Heart left ventricle (tissue), 16 donors: ENCODE data around the gene TSPO2. TPM values are rescaled to one million over a fixed set of nuclear protein-coding genes. Genes with fewer than 3 reads are reported as not detected.

Experiments
- ATAC-seq, 4 donors: fragments of 200-7000 bp; cut with Tn5 transposase; one replicate each; pipeline ENCODE4 v1.9.1; 2020 to 2022; ENCODE audit warnings: moderate library complexity in 4 of 4, mild to moderate bottlenecking in 3 of 4, moderate number of reproducible peaks in 1 of 4
- DNase-seq, 5 donors: peaks; one replicate each; pipeline ENCODE4 v3.0.0-alpha.2; 2020
- H3K27ac ChIP-seq, 12 donors: fragments of 200-600 bp; sonication (generic) in 4 of 12; one replicate each; pipeline versions ENCODE4 v1.5.0 to v1.8.0; 2016 to 2022; ENCODE audit warnings: mild to moderate bottlenecking in 2 of 12
- H3K27me3 ChIP-seq, 9 donors: fragments of 200-600 bp; sonication (generic) in 2 of 9; one replicate each; pipeline versions ENCODE4 v1.5.1 to v1.8.0; 2016 to 2022; ENCODE audit warnings: mild to moderate bottlenecking in 3 of 9
- H3K36me3 ChIP-seq, 9 donors: fragments of 200-600 bp; sonication (generic) in 2 of 9; one replicate each; pipeline versions ENCODE4 v1.5.0 to v1.8.0; 2018 to 2022; ENCODE audit warnings: mild to moderate bottlenecking in 2 of 9
- H3K4me1 ChIP-seq, 12 donors: fragments of 200-600 bp; sonication (generic) in 4 of 12; one replicate each; pipeline versions ENCODE4 v1.5.0 to v1.8.0; 2016 to 2022; ENCODE audit warnings: mild to moderate bottlenecking in 3 of 12
- H3K4me3 ChIP-seq, 12 donors: fragments of 200-600 bp; sonication (generic) in 4 of 12; one replicate each; pipeline versions ENCODE4 v1.5.0 to v1.8.0; 2017 to 2022; ENCODE audit warnings: mild to moderate bottlenecking in 9 of 12, moderate library complexity in 4 of 12
- H3K9me3 ChIP-seq, 12 donors: fragments of 200-600 bp; sonication (generic) in 4 of 12; one replicate each; pipeline versions ENCODE4 v1.5.0 to v1.8.0; 2016 to 2022; ENCODE audit warnings: mild to moderate bottlenecking in 1 of 12
- CTCF ChIP-seq, 12 donors: fragments of 200-600 bp; sonication (generic) in 4 of 12; IDR thresholded peaks; one replicate each; pipeline versions ENCODE4 v1.5.0 to v1.8.0; 2018 to 2022; ENCODE audit warnings: antibody characterized with exemption in 12 of 12, mild to moderate bottlenecking in 5 of 12
- POLR2A ChIP-seq, 2 donors: fragments of 450-650 bp; IDR thresholded peaks; one replicate each; pipeline ENCODE4 v1.6.1; 2017; ENCODE audit warnings: antibody characterized with exemption in 2 of 2, mild to moderate bottlenecking in 2 of 2, moderate library complexity in 2 of 2
- WGBS, 4 donors: extraction: QIAGEN DNeasy Blood & Tissue Kit in 2 of 4; methylation state at CpG; one replicate each; pipeline versions ENCODE4 v1.1.5 to v1.1.7; 2013 to 2018; 5-methylcytosine and 5-hydroxymethylcytosine counted together
- intact Hi-C, 10 donors: fragments of 100-400 bp; cut with DNase I; formaldehyde crosslinking; loops; one replicate each; pipeline versions ENCODE4 v1.11.1 to v1.14.2; 2022
- polyA plus RNA-seq, 2 donors: library from polyadenylated mRNA; stranded (reverse); fragments of 200-250 nt; gene quantifications; one replicate each; pipeline ENCODE4 v1.2.3, GENCODE V29; 2013
- total RNA-seq, 9 donors: library from RNA; depleted of rRNA in 2 of 9; stranded (reverse); fragments of >200 nt in 2 of 9; fragmentation: NEBNext Ultra II Directional in 3 of 9; extraction: Animal tissue kit (Norgen Biotek cat#: 25700) in 3 of 9; gene quantifications; one replicate each; pipeline versions ENCODE4 v1.1.0 to v1.2.4, GENCODE V29; 2016 to 2023
- donor health status: ischemic (EF 13 %, LVEDD 7.1; RV severe dilation, severe dysfunction).
- donor health status: healthy with polysubstance abuse.
- donor health status: DM: no; HTN: yes; CAD: no.
- donor health status: DM: no; HTN: no; CAD: no.
- donor health status: ischemic (EF 25% LVEDD 6.9; RV normal size, moderate dysfunction).
- donor health status: ischemic (EF 25% LVEDD 5.7; RV mildly dilated, moderate dysfunction).
- donor health status: healthy.
- donor health status: DM: yes; HTN: yes; CAD: no.
- donor health status: ischemic (EF 35%, LVEDD 5.7; RV mildly dilated, moderate dysfunction).
- donor health status: nonischemic (EF 11% LVEDD 7.7; RV severe dilation, severe dysfunction).
- donor health status: DM: yes; HTN: yes; CAD: no.
- donor health status: PGD.
- donor health status: ischemic (EF 29% LVEDD 5.4; RV normal size, mild dysfunction).
- donor health status: nonischemic (EF 23%, LVEDD 6.1; RV moderate dilation, normal function).

Gene TSPO2
- total and polyA plus RNA-seq, 11 donors, result not detected

GRCh38 chr6:41083072-41083471 lies 40.8 kb downstream of the TSPO2 start:
- no peak overlapping the region for H3K4me3 ChIP-seq
- TF ChIP-seq CTCF (IDR thresholded peaks at IDR 0.05) (no peak), POLR2A (IDR thresholded peaks at IDR 0.05) (no peak)
- peaks cover 0 to 97% (median 88%) of the 10 kb centered on the region in 9 donors for H3K36me3 ChIP-seq
- ATAC-seq (no peak), DNase-seq (no peak)
- H3K4me1 ChIP-seq, result peaks cover 0 to 17% (median 0%) of the 10 kb centered on the region in 12 donors
- H3K27ac ChIP-seq, result no peak overlapping the region
- no peaks in the 10 kb centered on the region for H3K9me3 ChIP-seq
- intact Hi-C loops, result no loop called here
- no peaks in the 10 kb centered on the region for H3K27me3 ChIP-seq

GRCh38 chr6:41085182-41085581 lies 42.9 kb downstream of the TSPO2 start:
- intact Hi-C loops, result no loop called here
- H3K36me3 ChIP-seq, result peaks cover 0 to 97% (median 91%) of the 10 kb centered on the region in 9 donors
- no peaks in the 10 kb centered on the region for H3K9me3 ChIP-seq
- TF ChIP-seq POLR2A (IDR thresholded peaks at IDR 0.05), result no peak
- no peak for TF ChIP-seq CTCF (IDR thresholded peaks at IDR 0.05)
- DNase-seq, result no peak
- H3K27ac ChIP-seq, result no peak overlapping the region
- peaks cover 0 to 10% (median 0%) of the 10 kb centered on the region in 12 donors for H3K4me1 ChIP-seq
- H3K4me3 ChIP-seq, result no peak overlapping the region
- ATAC-seq, result no peak
- H3K27me3 ChIP-seq, result no peaks in the 10 kb centered on the region

DNA sequence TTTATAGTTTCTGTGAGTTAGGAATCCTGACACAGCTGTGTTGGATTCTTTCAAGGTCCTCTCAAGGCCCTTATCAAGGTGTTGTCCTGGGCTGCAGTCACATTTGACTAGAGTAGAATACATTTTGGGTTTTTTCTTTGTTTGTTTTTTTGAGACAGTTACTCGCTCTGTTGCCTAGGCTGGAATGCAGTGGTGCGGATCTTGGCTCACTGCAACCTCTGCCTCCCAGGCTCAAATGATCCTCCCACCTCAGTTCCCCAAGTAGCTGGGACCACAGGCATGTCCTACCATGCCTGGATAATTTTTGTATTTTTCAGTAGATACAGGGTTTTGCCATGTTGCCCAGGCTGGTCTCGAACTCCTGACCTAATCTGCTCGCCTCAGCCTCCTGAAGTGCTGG lies 46.2 kb downstream of the TSPO2 start:
- intact Hi-C loops, result no loop called here
- no peak for DNase-seq
- Histone ChIP-seq H3K36me3 (peaks cover 2 to 100% (median 94%) of the 10 kb centered on the region in 9 donors), H3K9me3 (no peaks in the 10 kb centered on the region), H3K4me3 (no peak overlapping the region), H3K27ac (no peak overlapping the region), H3K4me1 (peaks cover 0 to 8% (median 0%) of the 10 kb centered on the region in 12 donors), H3K27me3 (no peaks in the 10 kb centered on the region)
- TF ChIP-seq CTCF (IDR thresholded peaks at IDR 0.05) (no peak), POLR2A (IDR thresholded peaks at IDR 0.05) (no peak)
- WGBS, 4 donors, result 93 to 97% (median 96%) methylated on average over 4 of the region's 4 CpGs
- ATAC-seq, result no peak

- DNase-seq (no peak), ATAC-seq (no peak)
- Histone ChIP-seq H3K9me3 (no peaks in the 10 kb centered on the region), H3K27ac (no peak overlapping the region), H3K4me3 (no peak overlapping the region), H3K36me3 (peaks cover 2 to 100% (median 94%) of the 10 kb centered on the region in 9 donors), H3K27me3 (no peaks in the 10 kb centered on the region), H3K4me1 (peaks cover 0 to 8% (median 0%) of the 10 kb centered on the region in 12 donors)
- intact Hi-C loops, result loop anchor here in 6 of 10 donors (2.0 to 10.0 kb wide), 4 partner anchors 224 to 231 kb away; no protein-coding TSS in a partner anchor
- TF ChIP-seq POLR2A (IDR thresholded peaks at IDR 0.05) (no peak), CTCF (IDR thresholded peaks at IDR 0.05) (no peak)
- 9 to 52% (median 36%) methylated on average over 1 of the region's 1 CpG for WGBS, 4 donors
These were observed 48.8 kb downstream of the TSPO2 start for GRCh38 chr6:41090841-41091761.
